Measurements from ENCODE around the gene SSBP4. TPM values are rescaled to one million over a fixed set of nuclear protein-coding genes. Genes with fewer than 3 reads are reported as not detected.

Gene SSBP4
- total and polyA plus RNA-seq, 2 donors (not counting 1 experiment from before 2014, with no cell fraction given), result 37.0 to 64.2 TPM

GRCh38 chr19:18423258-18424020, 4.2 kb downstream of the SSBP4 start:
- H3K27ac ChIP-seq (ENCODE audit: low read length in 2 of 2), result no peak overlapping the region
- H3K27me3 Mint-ChIP-seq, result peaks cover 4% of the 10 kb centered on the region
- no peak overlapping the region for H2AFZ ChIP-seq (ENCODE audit: insufficient read depth, low read depth, low read length, poor library complexity, severe bottlenecking)
- H3K79me2 ChIP-seq (ENCODE audit: control insufficient read depth, insufficient read depth, low read length), result peaks cover 28% of the 10 kb centered on the region
- no peak overlapping the region for H3K4me2 ChIP-seq (replicated peaks; ENCODE audit: low read depth, low read length, poor library complexity, severe bottlenecking)
- H3K4me3 ChIP-seq (ENCODE audit: control extremely low read depth in 1 of 5, extremely low read depth in 1 of 5, insufficient read depth in 1 of 5, low read depth in 2 of 5, low read length in 4 of 5), result no peak overlapping the region
- CTCF ChIA-PET, result no interaction called here
- intact Hi-C loops (cut with micrococcal nuclease), result loop anchor here (5.0 kb wide), 1 partner anchor 36 kb away; the partner anchor contains the start of gene GDF15
- no peak overlapping the region for H3K4me3 Mint-ChIP-seq
- H4K20me1 ChIP-seq (ENCODE audit: control insufficient read depth, insufficient read depth, low read length, poor library complexity, severe bottlenecking), result peaks cover 43% of the 10 kb centered on the region
- H3K9me3 ChIP-seq (ENCODE audit: control extremely low read depth in 1 of 3, control insufficient read depth in 2 of 3, insufficient read depth in 1 of 3, low read length in 2 of 3), result peaks cover 0 to 5% (median 0%) of the 10 kb centered on the region in 3 donors
- POLR2A ChIA-PET, result interaction anchor here (0.6 kb wide), 2 partner anchors 322 to 476 kb away, joined by 3 read pairs; no protein-coding TSS in a partner anchor
- peaks cover 29 to 43% of the 10 kb centered on the region in 2 donors for H3K4me1 ChIP-seq (ENCODE audit: control insufficient read depth in 2 of 2, insufficient read depth in 2 of 2, low read length in 2 of 2)
- DNase-seq, result peak; percentile 24
- WGBS (ENCODE audit: insufficient coverage), result 94% methylated on average over 21 of the region's 21 CpGs
- H3K27ac Mint-ChIP-seq, result no peak overlapping the region
- H3K36me3 ChIP-seq (replicated peaks in 1 of 2; ENCODE audit: control extremely low read depth in 1 of 2, control insufficient read depth in 1 of 2, extremely low read depth in 1 of 2, insufficient read depth in 2 of 2, low read length in 1 of 2), result no peaks in the 10 kb centered on the region
- no peak overlapping the region for H3K9ac ChIP-seq (ENCODE audit: low read length)
- no peak for TF ChIP-seq EZH2 (IDR thresholded peaks at IDR 0.05; ENCODE audit: borderline replicate concordance, insufficient read depth, low read depth, low read length, poor library complexity, severe bottlenecking)
- TF ChIP-seq, protein P1, sequence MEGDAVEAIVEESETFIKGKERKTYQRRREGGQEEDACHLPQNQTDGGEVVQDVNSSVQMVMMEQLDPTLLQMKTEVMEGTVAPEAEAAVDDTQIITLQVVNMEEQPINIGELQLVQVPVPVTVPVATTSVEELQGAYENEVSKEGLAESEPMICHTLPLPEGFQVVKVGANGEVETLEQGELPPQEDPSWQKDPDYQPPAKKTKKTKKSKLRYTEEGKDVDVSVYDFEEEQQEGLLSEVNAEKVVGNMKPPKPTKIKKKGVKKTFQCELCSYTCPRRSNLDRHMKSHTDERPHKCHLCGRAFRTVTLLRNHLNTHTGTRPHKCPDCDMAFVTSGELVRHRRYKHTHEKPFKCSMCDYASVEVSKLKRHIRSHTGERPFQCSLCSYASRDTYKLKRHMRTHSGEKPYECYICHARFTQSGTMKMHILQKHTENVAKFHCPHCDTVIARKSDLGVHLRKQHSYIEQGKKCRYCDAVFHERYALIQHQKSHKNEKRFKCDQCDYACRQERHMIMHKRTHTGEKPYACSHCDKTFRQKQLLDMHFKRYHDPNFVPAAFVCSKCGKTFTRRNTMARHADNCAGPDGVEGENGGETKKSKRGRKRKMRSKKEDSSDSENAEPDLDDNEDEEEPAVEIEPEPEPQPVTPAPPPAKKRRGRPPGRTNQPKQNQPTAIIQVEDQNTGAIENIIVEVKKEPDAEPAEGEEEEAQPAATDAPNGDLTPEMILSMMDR (IDR thresholded peaks at IDR 0.05), result no peak
- peaks cover 39% of the 10 kb centered on the region for H3K4me1 Mint-ChIP-seq
- ATAC-seq (ENCODE audit: low read depth), result no peak
- no peaks in the 10 kb centered on the region for H3K9me3 Mint-ChIP-seq (ENCODE audit: insufficient read depth)
- peaks cover 0 to 10% (median 3%) of the 10 kb centered on the region in 4 experiments for H3K27me3 ChIP-seq (replicated peaks in 1 of 4; ENCODE audit: control extremely low read depth in 1 of 4, control insufficient read depth in 3 of 4, insufficient read depth in 4 of 4, low read length in 3 of 4)
